C4-2B (cell line): Measurements from ENCODE around the gene ESRRA.

Experiments
- H3K27ac ChIP-seq: fragments of 450-650 bp; 2 replicates; pipeline ENCODE4 v1.5.1; 2017
- CTCF ChIP-seq: fragments of 450-650 bp; conservative IDR thresholded peaks from 2 replicates; pipeline ENCODE4 v1.5.1; 2017; ENCODE audit warnings: mild to moderate bottlenecking
- ZFX ChIP-seq: fragments of 450-650 bp; IDR thresholded peaks from 2 replicates; pipeline ENCODE4 v1.6.1; 2017

ESRRA gene

GRCh38 chr11:64324692-64325469 is 19.6 kb downstream of the ESRRA start:
- no peak overlapping the region for H3K27ac ChIP-seq
- TF ChIP-seq CTCF (no peak), ZFX (no peak)

- TF ChIP-seq CTCF, result no peak
- no peak for TF ChIP-seq ZFX
- H3K27ac ChIP-seq, result no peak overlapping the region
Observed at GRCh38 chr11:64327375-64327774, 22.1 kb downstream of the ESRRA start.

- no peak for TF ChIP-seq ZFX
- no peak for TF ChIP-seq CTCF
- H3K27ac ChIP-seq, result peak overlapping the region; percentile 73; the same call in 1 of the 2 replicates
Observed at GRCh38 chr11:64327993-64328392, 22.7 kb downstream of the ESRRA start.

DNA sequence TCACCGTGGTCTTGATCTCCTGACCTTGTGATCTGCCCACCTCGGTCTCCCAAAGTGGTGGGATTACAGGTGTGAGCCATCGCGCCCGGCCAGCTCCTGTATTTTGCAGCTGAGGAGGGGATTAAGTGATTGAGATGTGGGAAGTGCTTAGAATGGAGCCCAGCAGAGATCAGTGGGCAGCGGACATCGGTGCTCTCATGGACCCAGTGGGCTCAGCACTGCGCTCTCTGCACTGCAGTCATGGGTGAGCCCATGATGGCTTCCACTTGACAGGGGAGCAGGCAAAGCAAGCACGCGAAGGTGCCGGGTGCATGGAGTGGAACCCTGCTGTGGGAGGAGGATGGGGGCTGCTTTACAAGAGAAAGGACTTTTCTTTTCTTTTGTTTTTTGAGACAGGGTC is 25.6 kb downstream of the ESRRA start:
- peak overlapping the region; percentile 13 for H3K27ac ChIP-seq
- TF ChIP-seq ZFX (no peak), CTCF (no peak)

DNA sequence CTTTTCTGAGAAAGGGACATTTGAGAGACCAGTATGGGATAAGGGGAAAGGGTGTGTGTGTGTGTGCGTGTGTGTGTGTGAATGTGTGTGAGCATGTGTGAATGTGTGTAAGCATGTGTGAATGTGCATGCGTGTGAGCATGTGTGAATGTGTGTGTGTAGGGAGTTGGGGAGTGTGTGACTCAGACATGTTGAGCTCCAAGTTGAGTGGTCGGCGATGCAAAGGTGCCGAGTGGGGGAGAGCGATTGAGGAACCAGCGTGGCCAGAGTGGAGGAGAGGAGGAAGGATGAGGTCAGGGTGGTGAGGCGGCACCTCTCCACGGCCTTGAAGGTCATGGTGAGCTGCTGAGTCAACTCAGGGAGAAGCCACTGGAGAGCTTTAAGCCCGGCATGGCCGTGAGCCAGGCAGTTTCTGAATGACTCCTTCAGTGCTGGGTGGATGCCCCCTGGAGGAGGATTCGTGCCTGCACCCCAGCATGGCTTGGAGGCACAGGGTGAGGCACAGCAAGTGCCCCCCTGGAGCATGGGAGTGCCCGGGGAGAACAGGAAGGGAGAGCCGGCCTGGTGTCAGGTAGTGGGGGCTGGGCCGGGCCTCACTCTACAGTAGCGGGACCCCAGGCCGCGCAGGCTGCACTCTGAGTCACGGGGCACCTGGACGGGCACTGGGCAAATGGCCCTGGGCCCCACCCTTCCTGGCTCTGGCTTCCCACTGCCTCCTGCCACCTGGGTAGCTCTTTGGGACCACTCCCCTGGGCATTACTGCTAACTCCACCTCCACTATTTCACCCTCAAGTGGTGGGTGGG is 26.4 kb downstream of the ESRRA start:
- H3K27ac ChIP-seq, result peak overlapping the region; percentile 13
- TF ChIP-seq ZFX, result no peak
- TF ChIP-seq CTCF, result no peak; the same call in 1 of the 2 replicates

GRCh38 chr11:64333556-64333955 is 28.2 kb downstream of the ESRRA start:
- TF ChIP-seq CTCF (no peak), ZFX (no peak)
- no peak overlapping the region for H3K27ac ChIP-seq
